SU-DHL-6 (cell line): ENCODE results near the gene OR6J1.

Source experiments
- EZH2phosphoT487 ChIP-seq: fragments of 200-600 bp; sonication (generic), shearing (Covaris generic); conservative IDR thresholded peaks from 2 replicates; pipeline ENCODE4 v1.6.1; 2018; ENCODE audit warnings: mild to moderate bottlenecking, antibody characterized with exemption, low read length, moderate library complexity, mixed read lengths
- TF ChIP-seq, protein P1 (sequence below): fragments of 200-600 bp; sonication (generic); IDR thresholded peaks from one replicate; pipeline ENCODE4 v1.5.1; 2017; ENCODE audit warnings: antibody characterized with exemption, mild to moderate bottlenecking, low read length, moderate library complexity; ENCODE audit not compliant: insufficient read depth, poor library complexity, severe bottlenecking

DNA sequence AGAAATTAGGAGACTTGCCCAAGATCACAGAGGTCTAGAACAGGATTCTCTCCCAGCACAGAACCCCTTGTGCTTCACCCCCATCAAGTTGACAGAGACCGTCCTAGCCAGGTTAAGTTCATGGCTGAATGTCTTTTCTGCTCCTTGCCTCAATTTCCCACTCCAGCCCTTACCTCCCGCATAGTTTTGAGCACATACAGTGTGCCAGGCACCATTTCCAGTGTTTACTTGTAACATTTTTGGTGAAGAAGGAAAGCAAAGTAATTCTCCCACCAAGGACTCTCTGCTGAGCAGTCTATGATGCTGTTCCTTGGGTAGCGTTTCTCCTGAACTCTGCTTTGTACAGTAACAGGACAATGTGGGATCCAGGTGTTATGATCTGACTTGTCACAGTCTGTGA is 44.8 kb downstream of the OR6J1 start:
- TF ChIP-seq, protein P1, sequence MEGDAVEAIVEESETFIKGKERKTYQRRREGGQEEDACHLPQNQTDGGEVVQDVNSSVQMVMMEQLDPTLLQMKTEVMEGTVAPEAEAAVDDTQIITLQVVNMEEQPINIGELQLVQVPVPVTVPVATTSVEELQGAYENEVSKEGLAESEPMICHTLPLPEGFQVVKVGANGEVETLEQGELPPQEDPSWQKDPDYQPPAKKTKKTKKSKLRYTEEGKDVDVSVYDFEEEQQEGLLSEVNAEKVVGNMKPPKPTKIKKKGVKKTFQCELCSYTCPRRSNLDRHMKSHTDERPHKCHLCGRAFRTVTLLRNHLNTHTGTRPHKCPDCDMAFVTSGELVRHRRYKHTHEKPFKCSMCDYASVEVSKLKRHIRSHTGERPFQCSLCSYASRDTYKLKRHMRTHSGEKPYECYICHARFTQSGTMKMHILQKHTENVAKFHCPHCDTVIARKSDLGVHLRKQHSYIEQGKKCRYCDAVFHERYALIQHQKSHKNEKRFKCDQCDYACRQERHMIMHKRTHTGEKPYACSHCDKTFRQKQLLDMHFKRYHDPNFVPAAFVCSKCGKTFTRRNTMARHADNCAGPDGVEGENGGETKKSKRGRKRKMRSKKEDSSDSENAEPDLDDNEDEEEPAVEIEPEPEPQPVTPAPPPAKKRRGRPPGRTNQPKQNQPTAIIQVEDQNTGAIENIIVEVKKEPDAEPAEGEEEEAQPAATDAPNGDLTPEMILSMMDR, result no peak
- no peak for TF ChIP-seq EZH2phosphoT487
